H1 (cell line): ENCODE measurements around the gene INO80C. TPM values are rescaled to one million over a fixed set of nuclear protein-coding genes. Genes with fewer than 3 reads are reported as not detected.

ENCODE experiments used
- CTCF ChIA-PET: fragments of 300-600 bp; sonication (Branson Sonifier 250); formaldehyde crosslinking; loops from one replicate; lab custom pipeline; 2021; ENCODE audit not compliant: partially characterized antibody; lab: Charles Lee
- POLR2A ChIA-PET: fragments of 300-600 bp; sonication (Branson Sonifier 250); formaldehyde crosslinking; loops from one replicate; lab custom pipeline; 2021; ENCODE audit warnings: inconsistent platforms; ENCODE audit not compliant: partially characterized antibody; lab: Charles Lee
- DNase-seq, 2 experiments: peaks; one replicate each; pipeline versions ENCODE4 v3.0.0 to v3.0.0-alpha.2; 2010 to 2022; ENCODE audit warnings: low spot score in 2 of 2, low read depth in 1 of 2, mixed read lengths in 1 of 2
- FAIRE-seq: peaks from 2 replicates; lab custom pipeline; 2011; peaks lifted over from hg19 to GRCh38; lab: Jason Lieb, UNC
- H2AFZ ChIP-seq: 2 replicates; pipeline ENCODE4 v1.8.1; 2012; ENCODE audit warnings: low read length, inconsistent platforms
- H2AK5ac ChIP-seq: 2 replicates; pipeline ENCODE4 v1.6.1; 2013; ENCODE audit warnings: low read depth, low read length
- H2BK120ac ChIP-seq: replicated peaks from 2 replicates; pipeline ENCODE3; 2013; ENCODE audit warnings: low read depth, low read length, inconsistent platforms
- H2BK12ac ChIP-seq: 2 replicates; pipeline ENCODE4 v1.6.1; 2013; ENCODE audit warnings: low read depth, low read length
- H2BK15ac ChIP-seq: 2 replicates; pipeline ENCODE4 v1.6.1; 2013; ENCODE audit warnings: low read length
- H2BK20ac ChIP-seq: 2 replicates; pipeline ENCODE4 v1.6.1; 2013; ENCODE audit warnings: low read length
- H2BK5ac ChIP-seq: 2 replicates; pipeline ENCODE4 v1.6.1; 2013; ENCODE audit warnings: low read depth, low read length
- H3K14ac ChIP-seq: 2 replicates; pipeline ENCODE4 v1.6.1; 2013; ENCODE audit warnings: inconsistent platforms; ENCODE audit not compliant: insufficient read length
- H3K18ac ChIP-seq: 2 replicates; pipeline ENCODE4 v1.6.1; 2013; ENCODE audit warnings: low read length; ENCODE audit errors: extremely low read depth
- H3K23ac ChIP-seq: 2 replicates; pipeline ENCODE4 v1.6.1; 2013; ENCODE audit warnings: inconsistent platforms; ENCODE audit not compliant: insufficient read length
- H3K23me2 ChIP-seq: 2 replicates; pipeline ENCODE4 v1.6.1; 2013; ENCODE audit warnings: low read depth, low read length
- H3K27ac ChIP-seq: 2 replicates; pipeline ENCODE4 v1.6.1; 2011; ENCODE audit warnings: low read depth, low read length, inconsistent platforms
- H3K27me3 ChIP-seq, 4 experiments: replicated peaks in 1 of 4; 1 replicate in 1 of 4; 2 replicates in 3 of 4; pipeline versions ENCODE4 v1.6.1 to v1.8.1; 2011 to 2013; ENCODE audit warnings: low read length in 3 of 4, mild to moderate bottlenecking in 3 of 4, inconsistent platforms in 2 of 4, mixed read lengths in 2 of 4, moderate library complexity in 1 of 4; ENCODE audit not compliant: control insufficient read depth in 3 of 4, insufficient read depth in 3 of 4; ENCODE audit errors: extremely low read depth in 1 of 4
- H3K36me3 ChIP-seq, 4 experiments: 2 replicates each; pipeline versions ENCODE4 v1.6.1 to v1.8.1; 2011 to 2013; ENCODE audit warnings: mild to moderate bottlenecking in 4 of 4, low read length in 3 of 4, moderate library complexity in 2 of 4, control low read depth in 1 of 4, inconsistent platforms in 1 of 4; ENCODE audit not compliant: insufficient read depth in 4 of 4, control insufficient read depth in 2 of 4
- H3K4ac ChIP-seq: replicated peaks from 2 replicates; pipeline ENCODE3; 2013; ENCODE audit warnings: low read length, low read depth, mixed read lengths, inconsistent platforms; ENCODE audit not compliant: insufficient read length
- H3K4me1 ChIP-seq, 4 experiments: replicated peaks in 1 of 4; 1 replicate in 1 of 4; 2 replicates in 3 of 4; pipeline versions ENCODE4 v1.6.1 to v1.8.1; 2011 to 2013; ENCODE audit warnings: low read length in 3 of 4, inconsistent platforms in 2 of 4, mixed read lengths in 1 of 4; ENCODE audit not compliant: insufficient read depth in 4 of 4, control insufficient read depth in 3 of 4
- H3K4me2 ChIP-seq, 2 experiments: 2 replicates each; pipeline versions ENCODE4 v1.6.1 to v1.8.1; 2011 to 2013; ENCODE audit warnings: low read depth in 2 of 2, low read length in 2 of 2, control low read depth in 1 of 2, inconsistent platforms in 1 of 2, mild to moderate bottlenecking in 1 of 2; ENCODE audit not compliant: insufficient read depth in 1 of 2
- H3K4me3 ChIP-seq, 4 experiments: fragments of 200-600, 300-600 bp in 1 of 4; sonication (generic), shearing (Covaris generic), sonication (Bioruptor Twin) in 1 of 4; 2 replicates each; pipeline versions ENCODE4 v1.5.1 to v1.8.1; 2011 to 2016; ENCODE audit warnings: low read length in 4 of 4, low read depth in 3 of 4, control low read depth in 2 of 4, inconsistent platforms in 2 of 4, mild to moderate bottlenecking in 2 of 4, mixed read lengths in 1 of 4, moderate library complexity in 1 of 4; ENCODE audit not compliant: insufficient read depth in 2 of 4; ENCODE audit errors: extremely low read depth in 1 of 4
- H3K56ac ChIP-seq: replicated peaks from 2 replicates; pipeline ENCODE3; 2013; ENCODE audit warnings: low read depth, mild to moderate bottlenecking, mixed read lengths, low read length, inconsistent platforms; ENCODE audit not compliant: insufficient read length
- H3K79me1 ChIP-seq: 2 replicates; pipeline ENCODE4 v1.6.1; 2013; ENCODE audit warnings: low read depth, low read length, control low read depth
- H3K79me2 ChIP-seq, 2 experiments: 2 replicates each; pipeline versions ENCODE4 v1.6.1 to v1.8.1; 2012 to 2013; ENCODE audit warnings: low read length in 2 of 2, mild to moderate bottlenecking in 2 of 2, inconsistent platforms in 1 of 2; ENCODE audit not compliant: insufficient read depth in 2 of 2, control insufficient read depth in 1 of 2
- H3K9ac ChIP-seq, 4 experiments: replicated peaks in 1 of 4; 1 replicate in 1 of 4; 2 replicates in 3 of 4; pipeline versions ENCODE4 v1.6.1 to v1.8.1; 2011 to 2013; ENCODE audit warnings: low read depth in 3 of 4, low read length in 3 of 4, control low read depth in 2 of 4, mild to moderate bottlenecking in 2 of 4, moderate library complexity in 2 of 4, inconsistent platforms in 1 of 4; ENCODE audit errors: extremely low read depth in 1 of 4
- H3K9me3 ChIP-seq, 2 experiments: 2 replicates each; pipeline versions ENCODE4 v1.6.1 to v1.8.1; 2012 to 2013; ENCODE audit warnings: mild to moderate bottlenecking in 2 of 2, moderate library complexity in 2 of 2, control low read depth in 1 of 2, inconsistent platforms in 1 of 2, low read depth in 1 of 2, low read length in 1 of 2, mixed read lengths in 1 of 2; ENCODE audit not compliant: insufficient read depth in 2 of 2
- H4K20me1 ChIP-seq, 2 experiments: replicated peaks in 1 of 2; 2 replicates each; pipeline versions ENCODE3 to v1.8.1; 2011 to 2013; ENCODE audit warnings: inconsistent platforms in 2 of 2, low read length in 2 of 2, mild to moderate bottlenecking in 1 of 2; ENCODE audit not compliant: insufficient read depth in 2 of 2, control insufficient read depth in 1 of 2
- H4K5ac ChIP-seq: 2 replicates; pipeline ENCODE4 v1.6.1; 2013; ENCODE audit warnings: low read length, low read depth, mixed read lengths, inconsistent platforms; ENCODE audit not compliant: insufficient read length
- H4K8ac ChIP-seq: 2 replicates; pipeline ENCODE4 v1.8.0; 2013; ENCODE audit warnings: mild to moderate bottlenecking, moderate library complexity, low read length, inconsistent platforms; ENCODE audit not compliant: insufficient read depth; ENCODE audit errors: extremely low read depth
- H4K91ac ChIP-seq: replicated peaks from 2 replicates; pipeline ENCODE3; 2013; ENCODE audit warnings: low read length, mixed read lengths, inconsistent platforms; ENCODE audit not compliant: insufficient read length
- CEBPB ChIP-seq: IDR thresholded peaks from 2 replicates; pipeline ENCODE4 v1.6.1; 2012; ENCODE audit warnings: low read depth, low read length
- POLR2AphosphoS5 ChIP-seq: IDR thresholded peaks from 2 replicates; pipeline ENCODE4 v1.6.1; 2011; ENCODE audit warnings: low read depth, low read length
- RAD21 ChIP-seq, 2 experiments: IDR thresholded peaks in 1 of 2; conservative IDR thresholded peaks in 1 of 2; 2 replicates each; pipeline ENCODE4 v1.6.1; 2011; ENCODE audit warnings: low read depth in 2 of 2, low read length in 2 of 2, improper control_type of control experiment in 1 of 2, inconsistent platforms in 1 of 2, mild to moderate bottlenecking in 1 of 2, moderate library complexity in 1 of 2
- RBBP5 ChIP-seq: IDR thresholded peaks from 2 replicates; pipeline ENCODE4 v1.7.1; 2012; ENCODE audit warnings: low read depth, mild to moderate bottlenecking, inconsistent platforms, low read length, moderate library complexity, borderline replicate concordance
- SIX5 ChIP-seq: IDR thresholded peaks from 2 replicates; pipeline ENCODE4 v1.6.1; 2011; ENCODE audit warnings: mild to moderate bottlenecking, low read depth, low read length
- SP2 ChIP-seq: IDR thresholded peaks from 2 replicates; pipeline ENCODE4 v1.6.1; 2012; ENCODE audit warnings: mild to moderate bottlenecking, low read length, inconsistent platforms
- SP4 ChIP-seq: IDR thresholded peaks from 2 replicates; pipeline ENCODE4 v1.6.1; 2012; ENCODE audit warnings: low read length, inconsistent platforms
- TAF7 ChIP-seq: optimal IDR thresholded peaks from 2 replicates; pipeline ENCODE3; 2011; ENCODE audit warnings: low read depth, mild to moderate bottlenecking, inconsistent platforms, low read length, moderate library complexity, borderline replicate concordance
- ZNF274 ChIP-seq: IDR thresholded peaks from 2 replicates; pipeline ENCODE4 v1.7.0; 2012; ENCODE audit warnings: low read length, borderline replicate concordance; ENCODE audit errors: extremely low read depth
- WGBS, 2 experiments: shearing (Covaris generic) in 1 of 2; methylation state at CpG; one replicate each; pipeline versions ENCODE4 v1.1.6 to v1.1.7; 2013 to 2015; ENCODE audit warnings: low lambda C conversion rate in 2 of 2, mixed read lengths in 2 of 2, inconsistent platforms in 1 of 2, low coverage in 1 of 2, missing lambda C conversion rate in 1 of 2; ENCODE audit not compliant: insufficient replicate concordance in 2 of 2, insufficient coverage in 1 of 2, insufficient read length in 1 of 2; ENCODE audit errors: extremely low coverage in 1 of 2, missing lambda C conversion rate in 1 of 2; 5-methylcytosine and 5-hydroxymethylcytosine counted together
- polyA plus RNA-seq, 7 experiments: library from polyadenylated mRNA; depleted of rRNA in 3 of 7; stranded (reverse) in 5 of 7; unstranded in 2 of 7; fragments of >200 nt in 5 of 7; fragments of 200-250 nt in 2 of 7; gene quantifications; 1 replicate in 5 of 7; 2 replicates in 1 of 7; 4 replicates in 1 of 7; pipeline versions ENCODE4 v1.2.1 to v1.2.3, GENCODE V29; 2011 to 2013; ENCODE audit warnings: missing spikeins in 2 of 7, mixed read lengths in 2 of 7
- total RNA-seq: library from RNA; stranded (reverse); fragmentation: NEBNext Ultra II Directional; extraction: Animal tissue kit (Norgen Biotek cat#: 25700); gene quantifications from 2 replicates; pipeline ENCODE4 v1.2.1, GENCODE V29; 2021
- TF ChIP-seq, protein P1 (sequence below), 3 experiments: IDR thresholded peaks; 1 replicate in 2 of 3; 2 replicates in 1 of 3; pipeline versions ENCODE4 v1.5.1 to v1.6.1; 2011; ENCODE audit warnings: low read length in 3 of 3, mild to moderate bottlenecking in 3 of 3, inconsistent platforms in 2 of 3, low read depth in 1 of 3, moderate library complexity in 1 of 3; ENCODE audit not compliant: insufficient read depth in 1 of 3; ENCODE audit errors: control extremely low read depth in 1 of 3
- TF ChIP-seq, protein P2 (sequence below): IDR thresholded peaks from 2 replicates; pipeline ENCODE4 v1.6.1; 2011; ENCODE audit warnings: low read length, improper control_type of control experiment

INO80C gene
- total and polyA plus RNA-seq, 2 of the 8 experiments (the other 6 are each of a cell fraction or from before 2014, with no cell fraction given): 30.1 to 48.9 TPM

DNA sequence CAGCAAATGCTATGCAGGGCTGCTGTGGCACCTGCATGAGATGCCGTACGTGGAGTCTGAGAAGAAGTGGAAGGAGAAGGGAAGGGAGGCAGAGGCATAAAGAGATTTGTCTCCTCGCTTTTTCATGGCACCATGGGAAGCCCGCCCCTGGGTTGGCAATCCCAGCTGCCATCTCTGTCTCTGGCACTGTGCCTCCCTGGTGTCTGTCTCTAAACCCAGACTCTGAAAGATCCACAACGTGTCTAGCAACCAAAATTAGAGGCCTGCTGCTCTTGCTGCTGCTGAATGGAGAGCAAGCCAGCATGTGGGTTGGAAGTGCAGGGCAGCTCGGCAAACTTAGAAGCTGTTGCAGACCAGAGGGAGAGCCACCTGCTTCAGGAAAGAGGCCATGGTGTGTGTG lies 53.1 kb downstream of the INO80C start:
- no peak overlapping the region for H4K91ac ChIP-seq
- 78% methylated on average over 6 of the region's 6 CpGs; no CpG with 5 or more reads in 1 of the 2 experiments for WGBS, 2 experiments
- TF ChIP-seq, protein P1, sequence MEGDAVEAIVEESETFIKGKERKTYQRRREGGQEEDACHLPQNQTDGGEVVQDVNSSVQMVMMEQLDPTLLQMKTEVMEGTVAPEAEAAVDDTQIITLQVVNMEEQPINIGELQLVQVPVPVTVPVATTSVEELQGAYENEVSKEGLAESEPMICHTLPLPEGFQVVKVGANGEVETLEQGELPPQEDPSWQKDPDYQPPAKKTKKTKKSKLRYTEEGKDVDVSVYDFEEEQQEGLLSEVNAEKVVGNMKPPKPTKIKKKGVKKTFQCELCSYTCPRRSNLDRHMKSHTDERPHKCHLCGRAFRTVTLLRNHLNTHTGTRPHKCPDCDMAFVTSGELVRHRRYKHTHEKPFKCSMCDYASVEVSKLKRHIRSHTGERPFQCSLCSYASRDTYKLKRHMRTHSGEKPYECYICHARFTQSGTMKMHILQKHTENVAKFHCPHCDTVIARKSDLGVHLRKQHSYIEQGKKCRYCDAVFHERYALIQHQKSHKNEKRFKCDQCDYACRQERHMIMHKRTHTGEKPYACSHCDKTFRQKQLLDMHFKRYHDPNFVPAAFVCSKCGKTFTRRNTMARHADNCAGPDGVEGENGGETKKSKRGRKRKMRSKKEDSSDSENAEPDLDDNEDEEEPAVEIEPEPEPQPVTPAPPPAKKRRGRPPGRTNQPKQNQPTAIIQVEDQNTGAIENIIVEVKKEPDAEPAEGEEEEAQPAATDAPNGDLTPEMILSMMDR (IDR thresholded peaks at IDR 0.05; ENCODE audit: control extremely low read depth in 1 of 3, insufficient read depth in 1 of 3, low read depth in 1 of 3, low read length in 3 of 3): no peak
- no peak for TF ChIP-seq SIX5
- TF ChIP-seq ZNF274: no peak
- no peak for TF ChIP-seq POLR2AphosphoS5
- no peak for TF ChIP-seq SP4
- TF ChIP-seq CEBPB: no peak
- TF ChIP-seq SP2: no peak
- no peak for TF ChIP-seq RAD21 (IDR thresholded peaks at IDR 0.05 in 1 of 2, conservative IDR thresholded peaks at IDR 0.05 in 1 of 2; ENCODE audit: low read depth in 2 of 2, low read length in 2 of 2)
- TF ChIP-seq, protein P2, sequence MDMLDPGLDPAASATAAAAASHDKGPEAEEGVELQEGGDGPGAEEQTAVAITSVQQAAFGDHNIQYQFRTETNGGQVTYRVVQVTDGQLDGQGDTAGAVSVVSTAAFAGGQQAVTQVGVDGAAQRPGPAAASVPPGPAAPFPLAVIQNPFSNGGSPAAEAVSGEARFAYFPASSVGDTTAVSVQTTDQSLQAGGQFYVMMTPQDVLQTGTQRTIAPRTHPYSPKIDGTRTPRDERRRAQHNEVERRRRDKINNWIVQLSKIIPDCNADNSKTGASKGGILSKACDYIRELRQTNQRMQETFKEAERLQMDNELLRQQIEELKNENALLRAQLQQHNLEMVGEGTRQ: no peak
- TF ChIP-seq TAF7: no peak
- TF ChIP-seq RBBP5: no peak

More for the DNA sequence above, 53.1 kb downstream of the INO80C start:
- no peak overlapping the region for H2BK5ac ChIP-seq
- H2AK5ac ChIP-seq: no peak overlapping the region
- H2BK120ac ChIP-seq: no peak overlapping the region
- H3K4me2 ChIP-seq: no peak overlapping the region
- H3K4me3 ChIP-seq: no peak overlapping the region
- H3K9me3 ChIP-seq: no peaks in the 10 kb centered on the region
- H3K9ac ChIP-seq: no peak overlapping the region
- H3K23ac ChIP-seq: no peak overlapping the region
- no peaks in the 10 kb centered on the region for H3K79me1 ChIP-seq
- no peak overlapping the region for H3K18ac ChIP-seq
- no peak overlapping the region for H3K4ac ChIP-seq
- no peaks in the 10 kb centered on the region for H3K36me3 ChIP-seq
- H3K79me2 ChIP-seq: no peaks in the 10 kb centered on the region
- H4K8ac ChIP-seq: no peak overlapping the region
- H2BK15ac ChIP-seq: no peak overlapping the region
- no peak for FAIRE-seq
- no peaks in the 10 kb centered on the region for H3K4me1 ChIP-seq
- no peak overlapping the region for H2BK12ac ChIP-seq
- H3K27me3 ChIP-seq: no peaks in the 10 kb centered on the region; a peak in 1 of 7 replicates
- H3K23me2 ChIP-seq: no peaks in the 10 kb centered on the region; the same call in 1 of the 2 replicates
- H3K14ac ChIP-seq: no peak overlapping the region
- no peak overlapping the region for H3K56ac ChIP-seq
- ChIA-PET CTCF (interaction anchor here (0.7 kb wide), 1 partner anchor 24 kb away, joined by 3 read pairs; no protein-coding TSS in a partner anchor), POLR2A (no interaction called here)
- H2AFZ ChIP-seq: no peak overlapping the region
- no peak overlapping the region for H2BK20ac ChIP-seq
- H4K5ac ChIP-seq: no peak overlapping the region
- no peaks in the 10 kb centered on the region for H4K20me1 ChIP-seq
- no peak for DNase-seq
- no peak overlapping the region for H3K27ac ChIP-seq
